A549 (cell line): ENCODE data around the gene CRYZL1.

ENCODE experiments used
- CHD4 ChIP-seq: fragments of 200-600 bp; sonication (generic); IDR thresholded peaks from 2 replicates; pipeline ENCODE4 v1.6.1; 2016; ENCODE audit warnings: antibody characterized with exemption, mild to moderate bottlenecking, borderline replicate concordance
- ESRRA ChIP-seq: fragments of 150-350 bp; IDR thresholded peaks from 2 replicates; pipeline ENCODE4 v1.6.1; 2014; ENCODE audit warnings: mild to moderate bottlenecking, low read length, borderline replicate concordance
- HOXB5 ChIP-seq: fragments of 250-450 bp; sonication (Bioruptor Pico); IDR thresholded peaks from 2 replicates; pipeline ENCODE4 v1.5.0; 2020; ENCODE audit warnings: mild to moderate bottlenecking, moderate library complexity
- MAZ ChIP-seq: fragments of 150-350 bp; IDR thresholded peaks from 2 replicates; pipeline ENCODE4 v1.6.1; 2014; ENCODE audit warnings: antibody characterized with exemption, low read depth, low read length, borderline replicate concordance
- TF ChIP-seq, protein P1 (sequence below): fragments of >200 bp; sonication (Bioruptor Twin); formaldehyde crosslinking; IDR thresholded peaks from 3 replicates; pipeline ENCODE4 v1.5.1; 2016

DNA sequence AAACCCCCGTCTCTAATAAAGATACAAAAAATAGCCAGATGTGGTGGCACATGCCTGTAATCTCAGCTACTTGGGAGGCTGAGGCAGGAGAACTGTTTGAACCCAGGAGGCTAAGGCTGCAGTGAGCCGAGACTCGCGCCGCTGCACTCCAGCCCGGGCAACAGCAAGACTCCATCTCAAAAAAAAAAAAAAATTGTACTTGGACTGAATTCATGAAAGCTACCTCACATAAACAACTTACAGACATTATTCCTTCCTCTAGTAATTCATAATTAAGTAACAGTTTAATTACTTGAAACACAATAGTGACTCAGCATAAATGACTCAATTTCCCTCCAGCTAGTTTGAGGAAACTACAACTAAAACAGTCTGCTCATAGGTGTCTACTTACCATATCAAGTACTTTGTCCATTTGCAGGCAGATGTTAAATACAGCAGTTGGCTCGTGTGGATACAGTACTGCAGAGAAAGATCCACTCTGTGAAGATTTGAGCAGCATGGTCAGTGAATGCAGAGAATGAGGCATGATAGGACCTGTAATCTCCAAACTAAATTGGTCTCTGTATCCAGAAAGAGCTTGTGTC, 62.5 kb downstream of the CRYZL1 start:
- TF ChIP-seq, protein P1, sequence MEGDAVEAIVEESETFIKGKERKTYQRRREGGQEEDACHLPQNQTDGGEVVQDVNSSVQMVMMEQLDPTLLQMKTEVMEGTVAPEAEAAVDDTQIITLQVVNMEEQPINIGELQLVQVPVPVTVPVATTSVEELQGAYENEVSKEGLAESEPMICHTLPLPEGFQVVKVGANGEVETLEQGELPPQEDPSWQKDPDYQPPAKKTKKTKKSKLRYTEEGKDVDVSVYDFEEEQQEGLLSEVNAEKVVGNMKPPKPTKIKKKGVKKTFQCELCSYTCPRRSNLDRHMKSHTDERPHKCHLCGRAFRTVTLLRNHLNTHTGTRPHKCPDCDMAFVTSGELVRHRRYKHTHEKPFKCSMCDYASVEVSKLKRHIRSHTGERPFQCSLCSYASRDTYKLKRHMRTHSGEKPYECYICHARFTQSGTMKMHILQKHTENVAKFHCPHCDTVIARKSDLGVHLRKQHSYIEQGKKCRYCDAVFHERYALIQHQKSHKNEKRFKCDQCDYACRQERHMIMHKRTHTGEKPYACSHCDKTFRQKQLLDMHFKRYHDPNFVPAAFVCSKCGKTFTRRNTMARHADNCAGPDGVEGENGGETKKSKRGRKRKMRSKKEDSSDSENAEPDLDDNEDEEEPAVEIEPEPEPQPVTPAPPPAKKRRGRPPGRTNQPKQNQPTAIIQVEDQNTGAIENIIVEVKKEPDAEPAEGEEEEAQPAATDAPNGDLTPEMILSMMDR = no peak
- no peak for TF ChIP-seq CHD4
- no peak for TF ChIP-seq HOXB5 (CRISPR knock-in tag)
- no peak for TF ChIP-seq MAZ
- no peak for TF ChIP-seq ESRRA
